ENCODE measurements around the gene FBXO21.

DNA sequence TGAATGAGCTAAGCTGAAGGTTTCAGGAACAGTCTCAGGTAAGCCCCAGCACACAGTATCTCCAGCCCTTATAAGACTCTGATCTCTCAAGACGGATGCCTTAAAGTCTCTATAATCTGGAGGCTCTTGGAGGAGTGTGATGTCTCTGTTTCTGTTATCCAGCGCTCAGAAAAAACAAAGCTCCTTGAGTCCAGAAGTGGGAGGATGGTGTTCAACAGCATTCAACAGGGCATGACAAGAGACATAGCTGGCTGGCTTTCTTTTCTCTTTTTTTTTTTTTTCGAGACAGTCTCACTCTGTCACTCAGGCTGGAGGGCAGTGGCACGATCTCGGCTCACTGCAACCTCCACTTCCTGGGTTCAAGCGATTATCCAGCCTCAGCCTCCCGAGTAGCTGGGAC, 59.5 kb downstream of the FBXO21 start:
- TF ChIP-seq, protein P1, sequence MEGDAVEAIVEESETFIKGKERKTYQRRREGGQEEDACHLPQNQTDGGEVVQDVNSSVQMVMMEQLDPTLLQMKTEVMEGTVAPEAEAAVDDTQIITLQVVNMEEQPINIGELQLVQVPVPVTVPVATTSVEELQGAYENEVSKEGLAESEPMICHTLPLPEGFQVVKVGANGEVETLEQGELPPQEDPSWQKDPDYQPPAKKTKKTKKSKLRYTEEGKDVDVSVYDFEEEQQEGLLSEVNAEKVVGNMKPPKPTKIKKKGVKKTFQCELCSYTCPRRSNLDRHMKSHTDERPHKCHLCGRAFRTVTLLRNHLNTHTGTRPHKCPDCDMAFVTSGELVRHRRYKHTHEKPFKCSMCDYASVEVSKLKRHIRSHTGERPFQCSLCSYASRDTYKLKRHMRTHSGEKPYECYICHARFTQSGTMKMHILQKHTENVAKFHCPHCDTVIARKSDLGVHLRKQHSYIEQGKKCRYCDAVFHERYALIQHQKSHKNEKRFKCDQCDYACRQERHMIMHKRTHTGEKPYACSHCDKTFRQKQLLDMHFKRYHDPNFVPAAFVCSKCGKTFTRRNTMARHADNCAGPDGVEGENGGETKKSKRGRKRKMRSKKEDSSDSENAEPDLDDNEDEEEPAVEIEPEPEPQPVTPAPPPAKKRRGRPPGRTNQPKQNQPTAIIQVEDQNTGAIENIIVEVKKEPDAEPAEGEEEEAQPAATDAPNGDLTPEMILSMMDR (IDR thresholded peaks at IDR 0.05), result no peak
- TF ChIP-seq EP300 (IDR thresholded peaks at IDR 0.05) (no peak), POLR2A (IDR thresholded peaks at IDR 0.05) (no peak)
